PC-9 (cell line): ENCODE data around the gene CCDC28B. TPM values are rescaled to one million over a fixed set of nuclear protein-coding genes. Genes with fewer than 3 reads are reported as not detected.

ENCODE experiments used
- BruUV-seq: library from RNA; stranded (reverse); fragments of 400-500 nt; replicated peaks from 2 replicates; lab custom pipeline; 2021; lab: Mats Ljungman, UMichigan
- CTCF ChIA-PET: fragments of 300-600 bp; sonication (Branson Sonifier 250); formaldehyde crosslinking; loops from one replicate; lab custom pipeline; 2022; ENCODE audit warnings: antibody characterized with exemption; lab: Charles Lee
- POLR2A ChIA-PET: fragments of 300-600 bp; sonication (Branson Sonifier 250); formaldehyde crosslinking; loops from one replicate; lab custom pipeline; 2022; ENCODE audit warnings: antibody characterized with exemption; ENCODE audit not compliant: unreplicated experiment; lab: Charles Lee
- DNase-seq, 2 experiments: peaks; one replicate each; pipeline versions ENCODE4 v3.0.0 to v3.0.0-alpha.2; 2015 to 2022; ENCODE audit warnings: mixed read lengths in 1 of 2
- H2AFZ ChIP-seq: fragments of 200-600 bp; sonication (generic); 2 replicates; pipeline ENCODE4 v1.8.1; 2017; ENCODE audit warnings: antibody characterized with exemption
- H3F3A ChIP-seq: fragments of 200-600 bp; sonication (generic); 2 replicates; pipeline ENCODE4 v1.8.1; 2017; ENCODE audit warnings: antibody characterized with exemption, mild to moderate bottlenecking, low read depth; ENCODE audit not compliant: insufficient read depth
- H3K27ac ChIP-seq: fragments of 200-600 bp; sonication (generic); 2 replicates; pipeline ENCODE4 v1.6.1; 2016; ENCODE audit warnings: mixed run types
- H3K27me3 ChIP-seq: fragments of 200-600 bp; sonication (generic); 2 replicates; pipeline ENCODE4 v1.6.1; 2016; ENCODE audit warnings: low read depth, mixed run types; ENCODE audit not compliant: insufficient read depth
- H3K36me3 ChIP-seq: fragments of 200-600 bp; sonication (generic); 2 replicates; pipeline ENCODE4 v1.6.1; 2016; ENCODE audit warnings: low read depth, mixed run types
- H3K4me1 ChIP-seq: fragments of 200-600 bp; sonication (generic); replicated peaks from 2 replicates; pipeline ENCODE4 v1.6.1; 2016; ENCODE audit warnings: mixed run types; ENCODE audit not compliant: insufficient read depth
- H3K4me2 ChIP-seq: fragments of 200-600 bp; sonication (generic); 2 replicates; pipeline ENCODE4 v1.6.1; 2017; ENCODE audit warnings: mixed run types
- H3K4me3 ChIP-seq: fragments of 200-600 bp; sonication (generic); 2 replicates; pipeline ENCODE4 v1.6.1; 2016; ENCODE audit warnings: mixed run types
- H3K79me2 ChIP-seq: fragments of 200-600 bp; sonication (generic); 2 replicates; pipeline ENCODE4 v1.6.1; 2017; ENCODE audit warnings: low read depth, mixed run types
- H3K9me2 ChIP-seq: fragments of 200-600 bp; sonication (generic); 2 replicates; pipeline ENCODE4 v1.8.1; 2017; ENCODE audit warnings: mild to moderate bottlenecking; ENCODE audit not compliant: insufficient read depth
- H3K9me3 ChIP-seq: fragments of 200-600 bp; sonication (generic); 2 replicates; pipeline ENCODE4 v1.8.1; 2016; ENCODE audit warnings: low read depth; ENCODE audit not compliant: insufficient read depth
- H4K20me1 ChIP-seq: fragments of 200-600 bp; sonication (generic); 2 replicates; pipeline ENCODE4 v1.8.1; 2017; ENCODE audit not compliant: insufficient read depth
- EZH2 ChIP-seq: fragments of 200-600 bp; sonication (generic); IDR thresholded peaks from 2 replicates; pipeline ENCODE4 v1.8.0; 2017; ENCODE audit warnings: antibody characterized with exemption, low read depth
- intact Hi-C: fragments of 100-400 bp; cut with micrococcal nuclease; formaldehyde crosslinking; loops from one replicate; pipeline ENCODE4 v1.10.0; 2022; ENCODE audit not compliant: unreplicated experiment
- total RNA-seq: library from RNA; stranded (reverse); gene quantifications from 2 replicates; pipeline ENCODE4 v1.2.3, GENCODE V29; 2021
- TF ChIP-seq, protein P1 (sequence below): fragments of 200-600 bp; sonication (generic); conservative IDR thresholded peaks from 2 replicates; pipeline ENCODE4 v1.6.1; 2017; ENCODE audit warnings: mixed run types, antibody characterized with exemption, mild to moderate bottlenecking, moderate library complexity

CCDC28B gene
- total RNA-seq, 1 experiment from 2014 or later, result 4.4 TPM

DNA sequence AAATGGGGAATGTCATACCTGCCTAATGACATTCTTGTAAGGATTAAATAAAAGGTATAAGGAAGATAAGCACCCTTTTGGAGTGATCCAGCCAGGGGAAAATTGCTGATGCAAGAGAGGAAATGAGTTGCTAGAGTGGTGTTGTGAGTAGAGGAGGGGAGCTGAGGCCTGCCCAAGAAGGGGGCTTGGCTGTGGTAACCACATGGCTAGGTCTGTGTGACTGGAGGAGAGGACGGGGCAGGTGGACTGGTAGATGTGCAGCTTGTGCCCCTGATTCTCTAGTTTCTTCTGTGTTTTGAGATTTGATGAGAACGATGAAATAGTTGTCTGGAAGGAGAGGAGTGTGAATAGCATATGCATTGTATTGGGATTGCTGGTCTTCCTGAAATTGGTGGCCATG, 14.3 kb upstream of the CCDC28B start:
- H3K4me3 ChIP-seq, result no peak overlapping the region
- H3K4me1 ChIP-seq, result peaks cover 7% of the 10 kb centered on the region
- intact Hi-C loops, result no loop called here
- H3K27me3 ChIP-seq, result no peaks in the 10 kb centered on the region
- peaks cover 77% of the 10 kb centered on the region for H3K36me3 ChIP-seq
- POLR2A ChIA-PET, result no interaction called here
- no peak for DNase-seq
- no peak for TF ChIP-seq EZH2
- TF ChIP-seq, protein P1, sequence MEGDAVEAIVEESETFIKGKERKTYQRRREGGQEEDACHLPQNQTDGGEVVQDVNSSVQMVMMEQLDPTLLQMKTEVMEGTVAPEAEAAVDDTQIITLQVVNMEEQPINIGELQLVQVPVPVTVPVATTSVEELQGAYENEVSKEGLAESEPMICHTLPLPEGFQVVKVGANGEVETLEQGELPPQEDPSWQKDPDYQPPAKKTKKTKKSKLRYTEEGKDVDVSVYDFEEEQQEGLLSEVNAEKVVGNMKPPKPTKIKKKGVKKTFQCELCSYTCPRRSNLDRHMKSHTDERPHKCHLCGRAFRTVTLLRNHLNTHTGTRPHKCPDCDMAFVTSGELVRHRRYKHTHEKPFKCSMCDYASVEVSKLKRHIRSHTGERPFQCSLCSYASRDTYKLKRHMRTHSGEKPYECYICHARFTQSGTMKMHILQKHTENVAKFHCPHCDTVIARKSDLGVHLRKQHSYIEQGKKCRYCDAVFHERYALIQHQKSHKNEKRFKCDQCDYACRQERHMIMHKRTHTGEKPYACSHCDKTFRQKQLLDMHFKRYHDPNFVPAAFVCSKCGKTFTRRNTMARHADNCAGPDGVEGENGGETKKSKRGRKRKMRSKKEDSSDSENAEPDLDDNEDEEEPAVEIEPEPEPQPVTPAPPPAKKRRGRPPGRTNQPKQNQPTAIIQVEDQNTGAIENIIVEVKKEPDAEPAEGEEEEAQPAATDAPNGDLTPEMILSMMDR, result no peak
- peaks cover 22% of the 10 kb centered on the region for H4K20me1 ChIP-seq
- CTCF ChIA-PET, result no interaction called here
- H3K27ac ChIP-seq, result peak overlapping the region; percentile 45
- no peak overlapping the region for H2AFZ ChIP-seq
- no TSS peak for BruUV-seq
- H3K9me2 ChIP-seq, result no peaks in the 10 kb centered on the region
- H3K9me3 ChIP-seq, result no peaks in the 10 kb centered on the region
- no peak overlapping the region for H3K4me2 ChIP-seq
- H3F3A ChIP-seq, result peaks cover 8% of the 10 kb centered on the region; the same call in 1 of the 2 replicates
- peaks cover 55% of the 10 kb centered on the region for H3K79me2 ChIP-seq

- POLR2A ChIA-PET, result no interaction called here
- CTCF ChIA-PET, result no interaction called here
Measured at GRCh38 chr1:32186491-32186890, 13.9 kb upstream of the CCDC28B start.

DNA sequence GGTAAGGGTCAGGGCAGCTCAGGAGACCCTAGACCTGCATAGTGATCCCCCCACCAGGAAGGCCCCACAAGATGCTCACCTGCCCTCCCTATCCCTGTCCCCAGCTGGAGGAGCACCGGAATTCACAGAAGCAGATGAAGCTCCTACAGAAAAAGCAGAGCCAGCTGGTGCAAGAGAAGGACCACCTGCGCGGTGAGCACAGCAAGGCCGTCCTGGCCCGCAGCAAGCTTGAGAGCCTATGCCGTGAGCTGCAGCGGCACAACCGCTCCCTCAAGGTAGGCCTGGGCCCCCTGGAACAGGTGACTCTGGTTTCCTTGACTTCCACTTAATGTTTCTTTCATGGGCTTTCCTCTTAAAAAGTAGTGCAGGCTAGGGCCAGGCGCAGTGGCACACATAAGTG, 12.5 kb upstream of the CCDC28B start:
- Histone ChIP-seq H3K36me3 (peaks cover 79% of the 10 kb centered on the region), H2AFZ (no peak overlapping the region), H3K4me3 (no peak overlapping the region), H3F3A (no peaks in the 10 kb centered on the region; the same call in 1 of the 2 replicates), H3K4me2 (no peak overlapping the region), H4K20me1 (peaks cover 20% of the 10 kb centered on the region), H3K27ac (no peak overlapping the region), H3K9me2 (no peaks in the 10 kb centered on the region), H3K9me3 (no peaks in the 10 kb centered on the region), H3K27me3 (no peaks in the 10 kb centered on the region), H3K4me1 (no peaks in the 10 kb centered on the region), H3K79me2 (peaks cover 37% of the 10 kb centered on the region)
- no TSS peak for BruUV-seq
- DNase-seq, result no peak
- ChIA-PET POLR2A (no interaction called here), CTCF (no interaction called here)
- no peak for TF ChIP-seq EZH2
- TF ChIP-seq, protein P1, result no peak
- intact Hi-C loops, result no loop called here

More at GRCh38 chr1:32186491-32186890, 13.9 kb upstream of the CCDC28B start:
- Histone ChIP-seq H3K36me3 (peaks cover 77% of the 10 kb centered on the region), H3F3A (peaks cover 4% of the 10 kb centered on the region; the same call in 1 of the 2 replicates), H3K79me2 (peaks cover 51% of the 10 kb centered on the region), H3K9me3 (no peaks in the 10 kb centered on the region), H3K4me1 (peaks cover 3% of the 10 kb centered on the region), H2AFZ (no peak overlapping the region), H3K4me3 (no peak overlapping the region), H3K9me2 (no peaks in the 10 kb centered on the region), H3K27me3 (no peaks in the 10 kb centered on the region), H3K27ac (peak overlapping the region; percentile 45), H3K4me2 (no peak overlapping the region), H4K20me1 (peaks cover 18% of the 10 kb centered on the region)
- DNase-seq, result no peak
- TF ChIP-seq, protein P1, result no peak
- TF ChIP-seq EZH2, result no peak
- intact Hi-C loops, result no loop called here
- BruUV-seq, result no TSS peak
